Stimulated activated naive CD4-positive, alpha-beta T cell treated with Interleukin-2 at 50 U/mL for 16 hours (primary cell): Measurements from ENCODE around the gene ZCCHC3.

Experiments
- DNase-seq: peaks from one replicate; lab custom pipeline; 2025; lab: John Stamatoyannopoulos, UW

The ZCCHC3 gene

GRCh38 chr20:346640-347316 lies 49.4 kb downstream of the ZCCHC3 start, which contains the start of gene NRSN2:
TSS of gene NRSN2 (plus strand) at chr20:347111. CDS start at chr20:349644, 2,533 bp downstream.
- DNase-seq, result no peak

- no peak for DNase-seq
Observed at GRCh38 chr20:347317-347639, 49.9 kb downstream of the ZCCHC3 start.

DNA sequence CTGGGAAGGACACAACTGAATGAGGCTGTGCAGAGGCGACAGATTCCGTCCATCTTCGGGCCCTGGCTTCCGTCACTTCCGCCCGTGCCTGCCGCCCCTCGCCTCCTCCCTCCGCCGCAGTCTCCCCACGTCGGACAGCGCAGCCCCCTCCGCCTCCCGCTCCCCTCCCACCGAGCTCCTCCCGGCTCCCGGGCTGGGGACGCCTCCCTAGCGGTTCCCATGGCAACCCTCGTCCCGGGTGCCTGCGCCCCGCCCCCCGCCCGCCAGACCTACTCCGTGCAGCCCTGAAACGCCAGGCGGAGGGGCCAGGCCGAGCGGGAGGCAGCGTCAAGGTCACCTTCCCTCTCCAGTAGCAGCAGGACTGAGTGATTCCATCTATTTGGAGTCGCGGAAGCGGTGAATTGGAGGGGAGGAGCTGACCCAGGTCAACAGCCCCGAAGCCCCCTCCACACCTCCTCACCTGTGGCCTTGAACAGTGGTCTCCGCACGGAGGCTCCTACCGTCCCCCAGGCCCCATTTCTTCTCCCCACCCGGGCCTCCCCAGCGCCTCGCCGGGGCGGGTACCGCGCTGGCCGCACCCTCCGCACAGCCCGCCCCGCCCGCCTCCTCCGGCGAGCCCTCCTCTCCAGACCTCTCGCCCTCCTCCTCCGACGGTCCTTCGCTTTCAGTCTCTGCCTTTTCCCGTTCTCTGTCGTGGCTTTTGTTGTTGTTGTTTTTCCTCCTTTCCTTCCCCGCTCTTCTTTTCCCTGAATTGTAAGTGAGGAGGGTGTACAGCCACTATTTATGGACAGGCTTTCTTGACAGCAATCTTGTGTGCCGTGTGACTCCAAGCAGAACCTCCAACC lies 50.5 kb downstream of the ZCCHC3 start:
- DNase-seq, result peak; percentile 51

GRCh38 chr20:348972-349841 lies 51.8 kb downstream of the ZCCHC3 start:
- no peak for DNase-seq
